Measurements from ENCODE around the gene DNAJB4.

Gene DNAJB4

GRCh38 chr1:78049396-78049795, 44.7 kb downstream of the DNAJB4 start:
- Histone ChIP-seq H3K9ac (no peak overlapping the region), H3K27me3 (ENCODE audit: insufficient read depth, low read depth) (no peaks in the 10 kb centered on the region), H3K36me3 (ENCODE audit: insufficient read depth) (no peaks in the 10 kb centered on the region), H3K4me3 (IDR thresholded peaks at IDR 0.05; ENCODE audit: insufficient read depth, low read depth, low read length) (no peak overlapping the region), H3K27ac (no peak overlapping the region), H3K79me2 (ENCODE audit: insufficient read depth, low read depth) (no peaks in the 10 kb centered on the region), H3K4me2 (no peak overlapping the region), H2AFZ (ENCODE audit: low read depth) (no peak overlapping the region), H4K20me1 (ENCODE audit: insufficient read depth) (no peaks in the 10 kb centered on the region), H3K4me1 (ENCODE audit: low read depth, poor library complexity, severe bottlenecking) (no peaks in the 10 kb centered on the region)
- TF ChIP-seq, protein P1, sequence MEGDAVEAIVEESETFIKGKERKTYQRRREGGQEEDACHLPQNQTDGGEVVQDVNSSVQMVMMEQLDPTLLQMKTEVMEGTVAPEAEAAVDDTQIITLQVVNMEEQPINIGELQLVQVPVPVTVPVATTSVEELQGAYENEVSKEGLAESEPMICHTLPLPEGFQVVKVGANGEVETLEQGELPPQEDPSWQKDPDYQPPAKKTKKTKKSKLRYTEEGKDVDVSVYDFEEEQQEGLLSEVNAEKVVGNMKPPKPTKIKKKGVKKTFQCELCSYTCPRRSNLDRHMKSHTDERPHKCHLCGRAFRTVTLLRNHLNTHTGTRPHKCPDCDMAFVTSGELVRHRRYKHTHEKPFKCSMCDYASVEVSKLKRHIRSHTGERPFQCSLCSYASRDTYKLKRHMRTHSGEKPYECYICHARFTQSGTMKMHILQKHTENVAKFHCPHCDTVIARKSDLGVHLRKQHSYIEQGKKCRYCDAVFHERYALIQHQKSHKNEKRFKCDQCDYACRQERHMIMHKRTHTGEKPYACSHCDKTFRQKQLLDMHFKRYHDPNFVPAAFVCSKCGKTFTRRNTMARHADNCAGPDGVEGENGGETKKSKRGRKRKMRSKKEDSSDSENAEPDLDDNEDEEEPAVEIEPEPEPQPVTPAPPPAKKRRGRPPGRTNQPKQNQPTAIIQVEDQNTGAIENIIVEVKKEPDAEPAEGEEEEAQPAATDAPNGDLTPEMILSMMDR (conservative IDR thresholded peaks at IDR 0.05; ENCODE audit: low read depth, low read length), result no peak

GRCh38 chr1:78051005-78051404, 46.3 kb downstream of the DNAJB4 start:
- Histone ChIP-seq H3K27me3 (ENCODE audit: insufficient read depth, low read depth) (no peaks in the 10 kb centered on the region), H3K79me2 (ENCODE audit: insufficient read depth, low read depth) (no peaks in the 10 kb centered on the region), H4K20me1 (ENCODE audit: insufficient read depth) (no peaks in the 10 kb centered on the region), H3K4me3 (IDR thresholded peaks at IDR 0.05; ENCODE audit: insufficient read depth, low read depth, low read length) (no peak overlapping the region), H3K4me1 (ENCODE audit: low read depth, poor library complexity, severe bottlenecking) (no peaks in the 10 kb centered on the region), H3K36me3 (ENCODE audit: insufficient read depth) (no peaks in the 10 kb centered on the region), H2AFZ (ENCODE audit: low read depth) (no peak overlapping the region), H3K4me2 (no peak overlapping the region), H3K9ac (no peak overlapping the region), H3K27ac (no peak overlapping the region)
- TF ChIP-seq, protein P1 (conservative IDR thresholded peaks at IDR 0.05; ENCODE audit: low read depth, low read length), result no peak

GRCh38 chr1:78052685-78053405, 48.1 kb downstream of the DNAJB4 start:
- Histone ChIP-seq H3K27me3 (ENCODE audit: insufficient read depth, low read depth) (no peaks in the 10 kb centered on the region), H3K4me1 (ENCODE audit: low read depth, poor library complexity, severe bottlenecking) (no peaks in the 10 kb centered on the region), H3K9ac (no peak overlapping the region), H3K4me2 (no peak overlapping the region), H3K36me3 (ENCODE audit: insufficient read depth) (no peaks in the 10 kb centered on the region), H4K20me1 (ENCODE audit: insufficient read depth) (no peaks in the 10 kb centered on the region), H3K27ac (no peak overlapping the region), H2AFZ (ENCODE audit: low read depth) (no peak overlapping the region), H3K79me2 (ENCODE audit: insufficient read depth, low read depth) (no peaks in the 10 kb centered on the region), H3K4me3 (IDR thresholded peaks at IDR 0.05; ENCODE audit: insufficient read depth, low read depth, low read length) (no peak overlapping the region)
- TF ChIP-seq, protein P1 (conservative IDR thresholded peaks at IDR 0.05; ENCODE audit: low read depth, low read length), result no peak

DNA sequence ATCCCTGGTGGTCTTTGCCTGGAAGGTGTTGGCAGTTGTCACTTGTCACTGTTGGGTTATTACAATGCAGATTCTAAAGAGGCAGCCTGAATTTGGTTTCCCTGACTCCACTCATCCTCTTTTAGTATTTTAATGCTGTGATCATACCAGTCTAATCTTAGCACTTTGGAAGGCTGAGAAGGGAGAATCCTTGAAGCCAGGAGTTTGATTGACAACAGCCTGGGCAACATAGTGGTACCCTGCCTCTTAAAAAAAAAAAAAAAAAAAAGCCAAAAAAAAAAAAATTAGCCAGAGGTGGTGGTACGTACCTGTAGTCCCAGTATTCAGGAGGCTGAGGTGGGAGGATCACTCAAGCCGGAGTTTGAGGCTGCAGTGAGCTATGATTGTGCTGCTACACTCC, 48.8 kb downstream of the DNAJB4 start:
- Histone ChIP-seq H3K4me3 (IDR thresholded peaks at IDR 0.05; ENCODE audit: insufficient read depth, low read depth, low read length) (no peak overlapping the region), H3K36me3 (ENCODE audit: insufficient read depth) (no peaks in the 10 kb centered on the region), H3K4me2 (no peak overlapping the region), H3K79me2 (ENCODE audit: insufficient read depth, low read depth) (no peaks in the 10 kb centered on the region), H2AFZ (ENCODE audit: low read depth) (no peak overlapping the region), H3K9ac (no peak overlapping the region), H4K20me1 (ENCODE audit: insufficient read depth) (no peaks in the 10 kb centered on the region), H3K27me3 (ENCODE audit: insufficient read depth, low read depth) (no peaks in the 10 kb centered on the region), H3K27ac (no peak overlapping the region), H3K4me1 (ENCODE audit: low read depth, poor library complexity, severe bottlenecking) (no peaks in the 10 kb centered on the region)
- TF ChIP-seq, protein P1 (conservative IDR thresholded peaks at IDR 0.05; ENCODE audit: low read depth, low read length), result no peak

All from KMS-11 (cell line).